Measurements from ENCODE around the gene KLHL22.
"Not testable (repeated sequence)": the region's sequence is repeated elsewhere in the genome, so short reads cannot be mapped to it uniquely, and the experiment has no call there.

KLHL22 gene

DNA sequence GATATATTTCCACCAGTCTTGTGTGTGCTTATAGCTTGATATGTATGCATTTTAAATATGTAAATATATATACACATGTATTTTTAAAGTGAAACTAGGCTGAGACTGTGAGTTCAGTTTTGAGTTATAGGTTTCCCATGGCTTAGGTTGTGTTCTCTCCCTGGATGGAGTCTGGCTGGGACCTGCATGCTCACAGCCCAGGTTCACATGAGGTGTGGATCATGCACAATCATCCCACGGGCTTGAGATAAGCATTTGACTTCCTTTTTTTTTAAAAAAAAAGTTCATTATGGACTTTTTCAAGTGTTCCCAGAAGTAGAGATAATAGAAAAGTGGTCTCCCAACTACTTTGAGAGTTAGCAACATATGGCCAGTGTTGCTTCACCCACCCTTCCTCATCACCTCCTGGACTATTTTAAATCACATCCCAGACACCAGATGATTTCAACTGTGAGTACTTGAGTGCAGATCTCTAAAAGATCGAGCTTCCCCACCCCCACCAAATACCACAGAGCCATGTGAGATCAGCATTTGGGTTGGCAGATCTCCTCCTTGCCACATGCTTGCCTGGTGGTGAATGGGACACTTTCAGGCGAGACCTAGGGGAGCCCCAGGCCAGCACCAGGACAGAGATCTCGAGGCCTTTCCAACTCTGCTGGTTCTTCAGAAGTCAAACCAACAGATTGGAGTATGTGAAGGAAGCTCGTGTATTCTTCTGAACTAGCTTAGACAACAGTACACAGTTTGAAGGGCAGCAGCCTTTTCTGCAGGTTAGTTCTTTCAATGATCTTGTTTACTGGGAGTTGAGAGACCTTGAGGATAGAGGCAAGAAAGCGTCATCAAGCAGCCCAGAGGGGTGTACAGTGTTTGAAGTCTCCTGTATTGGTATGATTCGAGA is 27.7 kb upstream of the KLHL22 start:
- no peak for DNase-seq

DNA sequence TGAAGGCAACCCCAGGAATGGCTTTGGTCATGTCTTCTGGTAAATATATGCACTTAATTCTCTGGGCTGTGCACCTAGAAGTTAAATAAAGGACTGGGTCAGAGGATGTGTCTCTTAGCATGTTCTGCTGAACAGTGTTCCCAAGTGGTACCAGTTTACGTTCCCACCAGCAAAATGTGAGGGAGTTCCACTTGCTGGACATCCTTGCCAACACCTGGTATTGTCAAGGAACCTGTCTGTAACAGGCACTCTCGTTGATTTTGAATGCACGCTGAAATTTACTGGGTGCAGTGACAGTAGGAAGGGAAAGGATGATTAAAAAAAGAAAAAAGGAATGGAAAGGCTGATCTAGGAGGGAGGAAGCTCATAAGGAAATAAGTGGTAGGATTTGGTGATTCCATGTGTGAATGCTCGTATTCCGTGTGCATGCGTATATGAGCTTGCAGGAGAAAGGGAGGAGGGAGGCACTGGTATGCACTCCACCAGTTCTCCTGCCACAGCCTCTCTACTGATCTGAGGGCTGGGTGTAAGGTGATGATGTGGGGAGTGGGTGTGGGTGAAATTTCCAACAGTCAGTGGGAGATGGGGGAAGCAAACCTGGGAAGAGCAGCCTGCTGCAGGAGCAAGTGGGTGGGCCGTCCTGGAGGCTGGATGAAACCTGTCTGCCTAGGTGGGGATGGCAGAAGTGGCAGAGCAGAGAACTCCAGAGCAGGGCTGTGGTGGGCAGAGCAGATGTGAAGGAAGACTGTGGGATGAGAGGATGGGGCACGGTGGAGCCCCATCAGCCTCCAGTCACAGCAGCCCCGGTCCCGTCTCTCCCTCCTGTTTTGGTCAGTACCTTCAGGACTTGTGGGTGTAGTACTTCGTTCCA is 26.8 kb upstream of the KLHL22 start:
- DNase-seq: no peak

DNA sequence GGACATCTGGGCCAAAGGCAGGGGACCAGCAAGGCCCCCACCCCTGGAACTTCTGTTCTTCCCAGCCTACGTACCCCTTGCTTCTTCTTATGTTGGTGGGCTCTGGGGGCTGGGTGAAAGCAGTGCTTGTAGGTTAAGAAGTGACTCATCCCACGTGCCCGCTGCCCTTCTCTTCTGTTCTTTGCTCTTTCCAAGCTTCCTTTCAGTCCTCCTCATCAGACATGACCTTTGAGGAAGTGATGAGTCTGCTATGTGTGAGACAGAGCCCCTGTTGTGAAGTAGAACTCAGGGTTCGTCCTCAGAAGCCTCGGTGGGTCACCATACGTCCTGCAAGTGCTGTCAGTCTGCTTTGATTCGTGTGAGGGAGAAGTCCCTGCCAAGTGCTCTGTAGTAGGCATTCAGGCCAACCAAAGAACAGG is 24.5 kb upstream of the KLHL22 start:
- no peak for DNase-seq

DNA sequence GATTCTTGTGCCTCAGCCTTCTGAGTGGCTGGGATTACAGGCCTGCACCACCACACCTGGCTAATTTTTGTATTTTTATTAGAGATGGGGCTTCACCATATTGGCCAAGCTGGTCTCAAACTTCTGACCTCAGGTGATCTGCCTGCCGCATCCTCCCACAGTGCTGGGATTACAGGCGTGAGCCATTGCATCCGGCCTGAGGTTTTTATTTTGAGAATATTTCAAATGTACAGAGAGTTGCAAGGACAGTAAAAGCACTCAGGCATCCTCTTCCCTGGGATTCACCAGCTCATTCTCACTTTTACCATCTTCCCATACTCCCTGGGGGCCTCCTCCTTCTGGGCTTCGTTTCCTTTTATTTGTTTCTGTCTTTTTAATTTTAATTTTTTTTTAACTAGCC is 24.0 kb upstream of the KLHL22 start:
- no peak for DNase-seq

DNA sequence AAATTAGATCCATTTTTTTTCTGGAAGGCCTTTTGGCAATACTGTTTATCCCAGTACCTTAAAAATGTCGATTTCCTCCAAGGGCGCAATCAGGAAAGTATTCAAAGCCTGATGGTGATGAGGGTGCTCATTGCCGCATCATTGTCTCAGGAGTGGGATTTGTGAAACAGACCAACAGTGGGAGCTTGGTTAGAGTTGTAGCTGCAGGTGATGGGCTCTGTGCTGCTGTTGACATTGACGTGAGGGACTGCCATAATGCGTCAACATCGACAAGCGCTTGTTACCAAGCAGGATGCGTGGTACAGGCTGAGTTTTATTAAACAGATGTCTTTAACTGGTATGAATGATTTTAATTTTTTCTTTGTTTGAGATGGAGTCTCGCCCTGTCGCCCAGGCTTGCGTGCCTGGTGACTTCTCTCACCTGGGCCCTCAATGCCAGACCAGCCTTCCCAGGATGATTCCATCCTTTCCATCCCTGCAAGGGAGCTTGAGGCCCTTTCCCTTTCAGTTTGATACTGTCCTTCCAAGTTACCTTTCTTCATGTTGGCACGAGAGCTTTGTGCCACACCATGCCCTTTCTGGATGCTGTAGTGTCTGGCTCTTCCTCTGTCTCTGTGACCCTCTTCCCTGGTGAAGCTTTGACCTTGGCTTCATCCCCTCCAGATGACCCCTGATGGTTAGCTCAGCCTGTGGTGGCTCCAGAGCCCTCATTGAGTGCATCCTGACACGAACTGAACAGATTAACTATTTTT is 22.4 kb upstream of the KLHL22 start:
- no peak for DNase-seq

DNA sequence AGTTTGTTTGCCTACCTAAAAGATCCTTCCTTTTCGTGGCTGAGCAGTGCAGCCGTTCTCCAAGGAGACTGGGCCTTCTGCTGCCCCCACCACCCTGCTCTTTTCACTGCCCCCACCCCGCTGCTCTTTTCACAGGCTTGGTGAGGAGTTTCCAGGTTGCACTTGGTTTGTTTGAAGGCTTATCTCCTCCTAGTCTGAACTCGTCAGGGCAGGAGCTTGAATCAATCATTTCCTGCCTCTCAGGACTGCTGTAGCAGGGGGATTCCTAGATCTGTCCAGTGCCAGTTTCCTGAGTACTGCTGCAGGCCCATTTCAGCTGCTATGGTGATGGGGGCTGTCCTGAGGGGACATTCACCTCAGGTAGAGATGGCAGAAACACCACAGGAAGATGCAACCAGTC is 21.8 kb upstream of the KLHL22 start:
- DNase-seq: no peak

DNA sequence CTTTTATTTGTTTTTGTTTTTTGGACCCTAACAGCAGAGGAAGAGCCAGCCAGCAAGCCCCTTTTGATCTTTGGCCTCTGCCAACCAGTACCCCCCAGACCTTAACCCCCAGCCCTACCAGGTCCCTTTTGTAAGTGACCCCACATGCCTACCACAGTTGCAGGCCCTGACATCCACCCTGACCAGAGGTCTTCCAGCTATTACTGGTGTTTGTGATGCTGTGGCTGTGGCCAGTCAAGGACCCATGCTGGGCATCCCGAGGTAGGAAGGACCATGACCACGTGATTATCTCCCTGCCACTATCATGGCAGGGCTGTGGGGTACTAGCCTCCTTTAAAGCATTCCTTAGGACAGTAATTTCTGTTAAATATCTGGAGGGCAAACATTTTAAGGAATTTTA is 20.8 kb upstream of the KLHL22 start:
- no peak for DNase-seq

DNA sequence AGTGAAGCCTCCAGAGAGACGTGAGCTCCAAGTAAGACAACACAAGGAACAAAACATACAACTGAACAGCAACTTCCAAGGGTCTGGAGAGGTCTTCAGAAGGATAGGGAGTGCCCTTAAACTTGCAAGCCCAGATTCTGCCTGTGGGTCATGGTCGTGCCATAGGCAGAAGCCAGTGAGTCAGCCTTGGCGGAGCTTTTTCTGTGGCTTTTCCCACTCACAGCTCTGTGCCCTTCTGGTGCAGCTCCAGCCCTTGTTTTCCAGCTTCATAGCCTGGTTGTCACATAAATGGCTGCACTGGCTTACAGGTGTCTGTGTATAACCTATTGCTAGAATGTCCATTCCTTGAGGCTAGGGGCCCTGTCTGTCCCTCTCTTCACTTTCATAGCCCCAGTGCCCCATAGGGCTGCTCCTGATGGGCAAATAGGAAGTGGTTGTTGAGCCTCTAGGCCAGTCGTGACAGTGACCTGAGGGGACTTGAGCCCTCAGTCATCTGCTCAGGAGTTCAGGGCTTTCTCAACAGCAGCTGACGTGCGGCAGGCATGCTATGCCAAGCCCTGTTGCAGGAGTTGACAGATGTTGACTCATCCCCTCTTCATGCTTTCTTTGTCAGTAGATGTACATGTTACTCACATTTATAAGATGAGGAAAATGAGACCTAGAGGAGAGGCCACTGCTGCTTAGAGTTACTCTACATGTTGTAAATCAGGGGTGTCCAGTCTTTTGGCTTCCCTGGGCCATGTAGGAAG is 19.2 kb upstream of the KLHL22 start:
- DNase-seq: no peak

DNA sequence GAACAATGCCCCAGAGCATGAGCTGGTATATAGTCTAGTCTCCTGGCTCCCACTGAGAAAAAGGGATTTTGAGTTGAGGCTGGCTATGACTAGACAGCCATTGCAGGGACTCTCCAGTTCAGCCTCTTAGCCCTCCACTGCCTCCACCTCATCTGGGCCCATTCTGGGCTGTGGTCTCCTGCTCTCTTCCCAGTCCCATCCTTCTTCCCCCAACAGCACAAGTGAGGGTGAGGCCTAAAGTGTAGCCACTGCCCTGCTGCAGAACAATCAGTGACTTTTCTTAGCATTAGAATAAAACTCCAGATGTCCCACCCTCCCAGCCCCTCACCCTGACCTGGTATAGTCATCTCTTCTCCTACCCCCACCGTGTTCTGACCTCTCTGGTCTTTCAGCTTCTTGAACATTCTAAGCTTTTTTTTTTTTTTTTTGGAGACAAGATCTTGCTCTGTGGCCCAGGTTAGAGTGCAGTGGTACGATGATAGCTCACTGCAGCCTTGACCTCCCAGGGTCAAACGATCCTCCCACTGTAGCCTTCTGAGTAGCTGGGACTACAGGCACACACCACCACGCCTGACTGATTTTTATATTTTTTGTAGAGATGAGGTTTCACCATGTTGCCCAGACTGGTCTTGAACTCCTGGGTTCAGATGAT is 16.1 kb upstream of the KLHL22 start:
- no peak for DNase-seq

DNA sequence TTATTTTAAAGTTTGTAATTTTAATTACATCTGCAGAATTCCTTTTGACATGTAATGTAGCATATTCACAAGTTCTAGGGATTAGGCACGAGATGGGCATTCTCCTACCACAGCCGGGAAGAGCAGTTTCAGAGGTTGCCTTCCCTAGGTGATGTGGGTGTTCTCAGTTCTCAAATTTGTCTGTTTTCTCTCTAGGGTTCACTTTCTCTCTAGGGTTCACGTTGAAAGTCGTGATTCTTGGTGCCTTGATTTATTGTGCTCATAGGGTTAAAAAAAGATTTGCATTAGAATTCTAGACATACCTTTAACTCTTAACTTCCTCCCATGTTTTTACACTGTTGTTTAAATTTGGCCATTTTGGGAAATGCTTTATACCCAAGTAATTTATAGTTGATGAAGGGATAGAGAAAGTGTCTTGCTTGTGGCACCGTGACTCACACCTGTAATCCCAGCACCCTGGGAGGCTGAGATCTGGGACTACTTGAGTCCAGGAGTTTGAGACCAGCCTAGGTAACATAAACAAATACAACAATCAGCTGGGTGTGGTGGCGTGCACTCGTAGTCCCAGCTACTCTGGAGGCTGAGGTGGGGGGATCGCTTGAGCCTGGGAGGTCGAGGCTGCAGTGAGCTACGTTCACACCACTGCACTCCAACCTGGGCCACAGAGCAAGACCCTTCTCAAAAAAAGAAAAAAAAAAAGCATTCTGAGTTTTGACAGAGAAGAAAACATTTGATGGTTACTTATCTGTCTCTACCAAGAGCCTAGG is 15.4 kb upstream of the KLHL22 start:
- DNase-seq: no peak

DNA sequence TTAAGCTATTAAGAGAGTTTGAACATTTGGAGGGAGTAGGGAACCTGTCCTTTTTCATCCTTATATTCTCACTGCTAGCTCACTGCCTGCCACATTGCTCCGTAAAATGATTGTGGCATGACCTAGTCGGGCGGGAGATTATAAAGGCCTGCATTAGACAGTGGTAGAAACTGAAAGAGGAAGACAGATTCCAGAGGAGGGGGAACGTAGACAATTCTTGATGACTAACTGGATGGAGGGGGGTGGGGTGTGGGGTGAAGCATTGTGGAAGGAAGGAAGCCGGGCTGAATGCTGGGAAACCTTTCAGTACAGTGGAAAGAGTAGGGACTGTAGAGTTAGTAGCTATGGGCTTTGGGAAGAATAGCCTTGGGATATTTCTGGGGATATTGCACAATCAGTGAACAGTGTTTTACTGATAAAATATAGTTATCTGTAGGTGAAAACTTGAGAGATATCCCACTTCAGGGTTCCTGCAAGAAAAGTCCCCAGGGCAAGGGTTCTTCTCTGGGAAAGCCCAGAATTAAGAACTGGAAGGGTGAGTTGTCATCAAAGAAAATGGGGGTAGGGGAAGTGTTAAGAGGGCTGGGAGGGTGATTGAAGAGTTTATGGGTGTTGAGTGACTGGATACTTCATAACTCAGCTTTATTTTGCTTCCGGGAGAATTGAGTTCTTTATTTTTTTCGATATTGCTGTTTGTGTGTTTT is 13.9 kb upstream of the KLHL22 start:
- no peak for DNase-seq

DNA sequence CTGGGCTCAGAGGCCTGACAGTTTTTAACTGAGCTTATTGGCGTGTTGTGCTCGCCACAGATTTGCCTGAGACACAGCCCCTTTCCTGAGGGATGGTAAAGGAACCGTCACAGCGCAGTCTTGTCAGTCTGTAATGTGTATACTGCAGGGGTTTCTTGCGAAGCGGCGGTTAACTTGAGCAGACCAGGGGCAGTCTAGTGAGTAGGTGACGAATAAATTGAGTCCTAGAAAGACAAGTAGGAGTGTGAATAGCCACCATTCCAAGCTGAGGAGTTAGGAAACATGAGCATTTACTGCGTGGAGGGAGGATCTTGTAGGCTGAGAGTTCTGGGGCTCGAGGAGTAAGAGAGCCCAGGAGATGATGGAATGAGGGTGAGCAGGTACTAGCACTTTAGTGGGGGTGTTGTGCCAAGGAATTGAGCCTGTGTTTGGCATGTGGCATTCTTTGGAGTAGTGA is 13.2 kb upstream of the KLHL22 start:
- DNase-seq: no peak

DNA sequence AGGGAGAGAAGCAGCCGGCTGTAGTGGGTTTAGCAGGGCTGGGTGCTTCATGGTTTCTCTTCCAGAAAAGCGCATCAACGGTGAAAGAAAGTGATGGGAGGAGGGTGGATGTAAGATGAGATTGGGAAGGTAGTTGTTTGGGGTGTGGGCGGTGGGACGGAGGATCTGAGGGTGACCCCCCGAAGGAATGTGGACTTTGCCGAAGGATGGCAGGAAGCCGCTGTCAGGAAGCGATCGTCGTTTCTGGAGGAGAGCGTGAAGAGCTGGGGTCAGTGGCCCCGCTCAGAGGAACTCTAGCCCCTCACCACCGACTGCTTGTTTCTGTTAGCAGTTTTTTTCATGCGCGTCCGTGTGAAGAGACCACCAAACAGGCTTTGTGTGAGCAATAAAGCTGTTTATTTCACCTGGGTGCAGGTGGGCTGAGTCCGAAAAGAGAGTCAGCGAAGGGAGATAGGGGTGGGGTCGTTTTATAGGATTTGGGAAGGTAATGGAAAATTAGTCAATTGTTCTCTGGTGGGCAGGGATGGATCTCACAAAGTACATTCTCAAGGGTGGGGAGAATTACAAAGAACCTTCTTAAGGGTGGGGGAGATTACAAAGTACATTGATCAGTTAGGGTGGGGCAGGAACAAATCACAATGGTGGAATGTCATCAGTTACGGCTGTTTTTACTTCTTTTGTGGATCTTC is 12.6 kb upstream of the KLHL22 start:
- not testable (repeated sequence) for DNase-seq

DNA sequence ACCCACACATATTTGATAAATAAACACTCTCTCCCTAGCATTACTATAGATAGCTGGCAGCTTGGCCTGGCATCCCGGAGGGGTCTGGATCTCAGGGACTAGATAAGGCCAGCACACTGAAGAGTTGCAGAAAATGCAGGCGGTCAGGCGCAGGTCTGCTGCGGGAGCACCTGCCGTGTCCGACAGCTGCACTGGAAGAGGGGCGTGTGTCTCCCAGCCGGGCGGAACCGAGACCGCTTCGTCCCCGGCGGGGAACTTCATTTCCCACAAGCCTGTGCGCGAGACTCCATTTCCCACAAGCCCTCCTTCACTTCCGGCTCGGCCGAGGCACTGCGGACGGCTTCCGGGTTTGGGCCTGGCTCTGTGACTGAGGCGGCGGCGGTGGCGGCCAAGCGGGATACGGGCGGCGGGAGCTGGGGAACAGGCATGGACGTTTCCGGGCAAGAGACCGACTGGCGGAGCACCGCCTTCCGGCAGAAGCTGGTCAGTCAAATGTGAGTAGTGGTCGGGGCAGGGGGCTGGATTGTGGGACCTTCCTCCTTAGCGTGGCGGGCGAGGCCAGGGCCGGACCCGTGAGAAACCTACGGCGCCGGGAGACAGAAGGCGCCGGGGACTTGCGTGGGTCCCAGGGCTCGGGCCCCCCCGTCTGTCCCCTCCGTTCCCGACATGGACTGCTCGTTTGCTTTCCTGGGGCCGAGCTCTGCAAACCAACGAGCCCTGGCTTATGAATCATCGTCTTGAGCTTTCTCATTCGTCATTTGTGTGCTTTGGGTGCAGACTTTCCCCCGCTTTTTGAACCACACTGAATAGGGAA is 11.9 kb upstream of the KLHL22 start, which contains the start of gene MED15:
Gene MED15, plus strand, starts transcription at position 358 of the 814 bp plus-strand sequence. Its CDS starts 69 bp downstream, at position 427.
- peak; percentile 88 for DNase-seq

DNA sequence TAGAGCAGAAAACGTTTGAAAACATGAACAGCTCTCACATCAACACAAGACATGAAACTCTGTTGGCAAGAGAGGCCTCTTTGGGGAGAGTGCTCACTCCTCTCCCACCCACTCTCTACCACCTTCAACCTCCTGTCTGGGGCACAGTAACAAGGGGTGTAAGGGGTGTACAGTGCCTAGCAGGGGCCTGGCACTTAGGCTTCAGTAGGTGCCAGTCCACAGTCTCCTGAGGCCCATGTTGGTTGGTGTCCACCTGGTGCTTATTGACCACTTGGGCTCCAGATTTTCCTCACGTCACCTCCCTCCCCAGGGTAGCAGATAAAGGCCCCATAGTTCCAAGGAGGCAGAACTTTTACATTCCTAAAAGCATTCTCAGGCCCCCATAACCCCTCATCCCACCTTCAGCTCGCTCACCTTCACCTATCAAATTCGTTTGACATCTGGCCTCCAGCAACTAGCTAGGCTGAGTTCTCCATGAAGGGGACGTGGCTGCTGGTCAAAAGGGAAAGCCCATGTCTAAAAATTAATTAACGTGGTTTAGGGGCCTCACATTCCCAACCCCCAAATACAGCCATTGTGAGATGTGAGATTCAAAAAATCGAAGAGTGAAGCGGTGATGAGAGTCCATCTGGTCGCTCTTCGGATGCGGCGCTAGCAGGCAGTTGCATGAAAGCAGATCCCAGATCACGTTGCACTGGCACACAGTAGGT is 11.1 kb upstream of the KLHL22 start:
- no peak for DNase-seq

DNA sequence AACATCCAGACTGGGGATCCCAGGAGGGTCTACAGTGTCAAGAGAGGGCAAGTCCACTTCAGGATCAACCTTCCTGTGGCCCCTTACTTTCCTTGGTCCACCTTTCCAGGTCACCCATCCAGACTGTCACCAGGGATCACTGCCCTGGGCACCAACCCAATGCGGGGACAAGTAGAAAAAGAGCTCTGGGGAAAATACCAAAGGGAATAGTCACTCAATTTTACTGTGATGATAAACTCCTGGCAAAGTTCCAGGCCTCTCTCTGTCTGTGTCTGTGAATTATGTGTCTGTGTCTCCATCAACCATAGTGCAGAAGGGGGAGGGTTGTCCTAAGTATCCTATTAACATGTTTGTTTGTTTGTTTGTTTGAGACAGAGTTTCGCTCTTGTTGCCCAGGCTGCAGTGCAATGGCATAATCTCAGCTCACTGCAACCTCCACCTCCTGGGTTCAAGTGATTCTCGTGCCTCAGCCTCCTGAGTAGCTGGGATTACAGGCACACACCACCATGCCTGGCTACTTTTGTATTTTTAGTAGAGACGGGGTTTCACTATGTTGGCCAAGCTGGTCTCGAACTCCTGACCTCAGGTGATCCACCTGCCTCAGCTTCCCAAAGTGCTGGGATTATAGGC is 8.8 kb upstream of the KLHL22 start:
- DNase-seq: not testable (repeated sequence)

DNA sequence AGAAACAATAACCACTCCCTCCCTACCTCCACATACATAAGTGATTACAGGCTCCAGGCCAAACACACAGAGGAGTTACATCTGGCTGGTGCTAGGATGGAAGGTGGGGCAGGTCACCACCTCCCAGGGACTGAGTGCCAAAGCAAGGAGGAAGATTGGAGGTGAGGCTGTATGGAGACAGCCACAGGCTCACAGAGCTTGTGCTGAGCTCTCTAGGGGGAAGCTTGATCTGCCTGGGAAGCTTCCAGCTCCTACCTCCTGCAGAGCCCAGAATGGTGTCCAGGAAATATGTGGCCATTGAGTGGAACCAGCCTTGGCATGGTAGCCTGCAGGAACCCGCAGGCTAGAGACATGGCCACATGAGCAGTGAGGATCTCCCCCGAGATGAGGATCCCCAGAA is 8.2 kb upstream of the KLHL22 start:
- DNase-seq: no peak

DNA sequence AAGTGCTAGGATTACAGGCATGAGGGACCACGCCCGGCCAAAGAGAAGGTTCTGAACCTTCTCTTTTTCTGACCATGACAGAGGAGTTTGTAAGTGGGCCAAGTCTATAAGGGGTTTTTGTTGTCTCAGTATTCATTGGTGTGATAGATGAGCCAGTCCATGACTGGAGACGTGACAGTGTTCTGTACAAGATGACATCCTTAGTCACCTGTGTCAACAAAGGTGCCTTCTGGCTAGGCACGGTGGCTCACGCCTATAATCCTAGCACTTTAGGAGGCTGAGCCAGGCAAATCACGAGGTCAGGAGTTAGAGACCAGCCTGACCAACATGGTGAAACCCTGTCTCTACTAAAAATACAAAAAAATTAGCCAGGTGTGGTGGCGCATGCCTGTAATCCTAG is 4.2 kb upstream of the KLHL22 start:
- DNase-seq: no peak

All from NCI-H1092 treated with DMSO at 0.1 percent for 48 hours (cell line).